Activated CD8-positive, alpha-beta memory T cell treated with anti-CD3 and anti-CD28 coated beads for 48 hours (primary cell): ENCODE results near the gene MXRA7.
"Not testable (repeated sequence)": the region's sequence is repeated elsewhere in the genome, so short reads cannot be mapped to it uniquely, and the experiment has no call there.

ENCODE experiments used
- DNase-seq, 3 experiments: peaks; one replicate each; pipeline ENCODE4 v3.0.0-alpha.2; 2020; ENCODE audit warnings: low read depth in 2 of 3, low spot score in 2 of 3

MXRA7 gene

GRCh38 chr17:76646712-76647111, 64.1 kb downstream of the MXRA7 start:
- DNase-seq = no peak

GRCh38 chr17:76645481-76645880, 65.3 kb downstream of the MXRA7 start:
- no peak for DNase-seq

- DNase-seq = no peak
Observed at GRCh38 chr17:76644995-76645394, 65.8 kb downstream of the MXRA7 start.

GRCh38 chr17:76643553-76644148, 67.1 kb downstream of the MXRA7 start, which contains the start of gene ST6GALNAC1:
TSS of gene ST6GALNAC1 (minus strand) at chr17:76643757. CDS start at chr17:76643638, 119 bp downstream.
- no peak for DNase-seq

GRCh38 chr17:76642994-76643393, 67.8 kb downstream of the MXRA7 start:
- DNase-seq = no peak

GRCh38 chr17:76642032-76642561, 68.7 kb downstream of the MXRA7 start:
- no peak for DNase-seq

GRCh38 chr17:76641501-76641900, 69.3 kb downstream of the MXRA7 start:
- DNase-seq = no peak

GRCh38 chr17:76640550-76641380, 70.0 kb downstream of the MXRA7 start:
- DNase-seq = no peak

GRCh38 chr17:76638263-76638662, 72.5 kb downstream of the MXRA7 start:
- no peak for DNase-seq

GRCh38 chr17:76636486-76637206, 74.1 kb downstream of the MXRA7 start:
- not testable (repeated sequence) for DNase-seq

GRCh38 chr17:76635659-76636360, 75.0 kb downstream of the MXRA7 start:
- DNase-seq = no peak

- no peak for DNase-seq
Observed at GRCh38 chr17:76635039-76635438, 75.7 kb downstream of the MXRA7 start.

GRCh38 chr17:76633628-76634328, 77.0 kb downstream of the MXRA7 start:
- DNase-seq = no peak

GRCh38 chr17:76631821-76632565, 78.8 kb downstream of the MXRA7 start:
- no peak for DNase-seq

- DNase-seq = no peak
Observed at GRCh38 chr17:76630151-76630550, 80.6 kb downstream of the MXRA7 start.
